Measurements from ENCODE around the gene COL15A1.

The COL15A1 gene

GRCh38 chr9:99076483-99077171 is 132.9 kb downstream of the COL15A1 start:
- TF ChIP-seq TAF1 (IDR thresholded peaks at IDR 0.05; ENCODE audit: borderline replicate concordance, insufficient read depth, low read length), result no peak
- TF ChIP-seq, protein P1, sequence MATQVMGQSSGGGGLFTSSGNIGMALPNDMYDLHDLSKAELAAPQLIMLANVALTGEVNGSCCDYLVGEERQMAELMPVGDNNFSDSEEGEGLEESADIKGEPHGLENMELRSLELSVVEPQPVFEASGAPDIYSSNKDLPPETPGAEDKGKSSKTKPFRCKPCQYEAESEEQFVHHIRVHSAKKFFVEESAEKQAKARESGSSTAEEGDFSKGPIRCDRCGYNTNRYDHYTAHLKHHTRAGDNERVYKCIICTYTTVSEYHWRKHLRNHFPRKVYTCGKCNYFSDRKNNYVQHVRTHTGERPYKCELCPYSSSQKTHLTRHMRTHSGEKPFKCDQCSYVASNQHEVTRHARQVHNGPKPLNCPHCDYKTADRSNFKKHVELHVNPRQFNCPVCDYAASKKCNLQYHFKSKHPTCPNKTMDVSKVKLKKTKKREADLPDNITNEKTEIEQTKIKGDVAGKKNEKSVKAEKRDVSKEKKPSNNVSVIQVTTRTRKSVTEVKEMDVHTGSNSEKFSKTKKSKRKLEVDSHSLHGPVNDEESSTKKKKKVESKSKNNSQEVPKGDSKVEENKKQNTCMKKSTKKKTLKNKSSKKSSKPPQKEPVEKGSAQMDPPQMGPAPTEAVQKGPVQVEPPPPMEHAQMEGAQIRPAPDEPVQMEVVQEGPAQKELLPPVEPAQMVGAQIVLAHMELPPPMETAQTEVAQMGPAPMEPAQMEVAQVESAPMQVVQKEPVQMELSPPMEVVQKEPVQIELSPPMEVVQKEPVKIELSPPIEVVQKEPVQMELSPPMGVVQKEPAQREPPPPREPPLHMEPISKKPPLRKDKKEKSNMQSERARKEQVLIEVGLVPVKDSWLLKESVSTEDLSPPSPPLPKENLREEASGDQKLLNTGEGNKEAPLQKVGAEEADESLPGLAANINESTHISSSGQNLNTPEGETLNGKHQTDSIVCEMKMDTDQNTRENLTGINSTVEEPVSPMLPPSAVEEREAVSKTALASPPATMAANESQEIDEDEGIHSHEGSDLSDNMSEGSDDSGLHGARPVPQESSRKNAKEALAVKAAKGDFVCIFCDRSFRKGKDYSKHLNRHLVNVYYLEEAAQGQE (IDR thresholded peaks at IDR 0.05; ENCODE audit: insufficient read depth in 1 of 2, low read depth in 2 of 2, low read length in 2 of 2), result no peak
- no peak for TF ChIP-seq FOXP2 (optimal IDR thresholded peaks at IDR 0.05; ENCODE audit: borderline replicate concordance, extremely low read depth, extremely low read length, insufficient read depth)
- no peak for TF ChIP-seq POLR2AphosphoS5 (IDR thresholded peaks at IDR 0.05; ENCODE audit: low read depth, low read length)
- TF ChIP-seq SIN3A (IDR thresholded peaks at IDR 0.05; ENCODE audit: borderline replicate concordance, insufficient read depth, low read length), result no peak

DNA sequence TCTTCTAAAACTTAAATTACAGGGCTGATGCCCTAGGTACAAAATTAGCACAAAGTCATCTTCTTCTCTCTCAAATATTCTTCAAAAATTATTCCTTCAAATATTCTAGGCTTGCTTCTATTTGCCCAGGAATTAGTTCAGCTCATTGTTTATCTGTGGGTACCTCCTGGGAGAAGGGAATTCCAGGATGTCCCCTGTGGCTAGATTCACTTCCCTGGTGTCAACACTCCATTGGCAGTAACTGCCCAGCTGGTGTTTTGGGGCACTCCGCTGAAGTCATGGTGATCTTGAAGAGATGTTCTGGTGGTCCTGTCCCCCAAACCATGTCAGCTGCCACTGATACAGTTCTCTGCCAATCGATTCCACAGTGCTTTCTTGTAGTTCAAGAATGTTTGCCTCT is 135.0 kb downstream of the COL15A1 start:
- TF ChIP-seq TAF1 (IDR thresholded peaks at IDR 0.05; ENCODE audit: borderline replicate concordance, insufficient read depth, low read length) (no peak), POLR2AphosphoS5 (IDR thresholded peaks at IDR 0.05; ENCODE audit: low read depth, low read length) (no peak), SIN3A (IDR thresholded peaks at IDR 0.05; ENCODE audit: borderline replicate concordance, insufficient read depth, low read length) (no peak), FOXP2 (optimal IDR thresholded peaks at IDR 0.05; ENCODE audit: borderline replicate concordance, extremely low read depth, extremely low read length, insufficient read depth) (no peak)
- TF ChIP-seq, protein P1 (IDR thresholded peaks at IDR 0.05; ENCODE audit: insufficient read depth in 1 of 2, low read depth in 2 of 2, low read length in 2 of 2), result no peak

DNA sequence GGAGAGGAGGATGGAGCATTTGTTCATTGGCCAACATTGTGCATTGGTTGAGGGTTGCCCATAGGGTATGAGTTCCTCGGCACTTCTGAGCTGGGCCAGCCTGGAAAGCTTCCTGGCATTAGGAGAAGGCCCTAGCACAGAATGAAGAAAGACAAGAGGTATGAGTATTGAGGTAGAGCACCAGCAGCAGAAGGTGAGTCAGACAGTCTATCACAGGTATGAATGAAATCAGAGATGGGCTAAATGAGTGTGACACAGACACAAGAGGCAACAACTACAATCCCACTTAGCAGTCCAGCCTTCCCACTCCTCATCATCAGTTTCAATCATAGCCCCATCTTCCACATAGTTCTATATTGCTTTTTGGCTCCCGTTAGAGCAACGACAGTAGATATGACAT is 135.8 kb downstream of the COL15A1 start:
- TF ChIP-seq POLR2AphosphoS5 (IDR thresholded peaks at IDR 0.05; ENCODE audit: low read depth, low read length) (no peak), SIN3A (IDR thresholded peaks at IDR 0.05; ENCODE audit: borderline replicate concordance, insufficient read depth, low read length) (no peak), TAF1 (IDR thresholded peaks at IDR 0.05; ENCODE audit: borderline replicate concordance, insufficient read depth, low read length) (no peak), FOXP2 (optimal IDR thresholded peaks at IDR 0.05; ENCODE audit: borderline replicate concordance, extremely low read depth, extremely low read length, insufficient read depth) (no peak)
- TF ChIP-seq, protein P1 (IDR thresholded peaks at IDR 0.05; ENCODE audit: insufficient read depth in 1 of 2, low read depth in 2 of 2, low read length in 2 of 2), result no peak

- TF ChIP-seq, protein P1 (IDR thresholded peaks at IDR 0.05; ENCODE audit: insufficient read depth in 1 of 2, low read depth in 2 of 2, low read length in 2 of 2), result no peak
- TF ChIP-seq SIN3A (IDR thresholded peaks at IDR 0.05; ENCODE audit: borderline replicate concordance, insufficient read depth, low read length) (no peak), FOXP2 (optimal IDR thresholded peaks at IDR 0.05; ENCODE audit: borderline replicate concordance, extremely low read depth, extremely low read length, insufficient read depth) (no peak), POLR2AphosphoS5 (IDR thresholded peaks at IDR 0.05; ENCODE audit: low read depth, low read length) (no peak), TAF1 (IDR thresholded peaks at IDR 0.05; ENCODE audit: borderline replicate concordance, insufficient read depth, low read length) (no peak)
These were observed 139.3 kb downstream of the COL15A1 start for GRCh38 chr9:99083051-99083450.
